ENCODE results near the gene RPH3AL. TPM values are rescaled to one million over a fixed set of nuclear protein-coding genes. Genes with fewer than 3 reads are reported as not detected.

RPH3AL gene
- total and polyA plus RNA-seq, 10 donors: 4.8 to 182 (median 49.1) TPM

GRCh38 chr17:323181-323580 lies 29.4 kb downstream of the RPH3AL start:
- DNase-seq: no peak
- WGBS, 5 donors: 72 to 91% (median 78%) methylated on average over 8 of the region's 8 CpGs
- H3K27ac ChIP-seq: no peak overlapping the region

DNA sequence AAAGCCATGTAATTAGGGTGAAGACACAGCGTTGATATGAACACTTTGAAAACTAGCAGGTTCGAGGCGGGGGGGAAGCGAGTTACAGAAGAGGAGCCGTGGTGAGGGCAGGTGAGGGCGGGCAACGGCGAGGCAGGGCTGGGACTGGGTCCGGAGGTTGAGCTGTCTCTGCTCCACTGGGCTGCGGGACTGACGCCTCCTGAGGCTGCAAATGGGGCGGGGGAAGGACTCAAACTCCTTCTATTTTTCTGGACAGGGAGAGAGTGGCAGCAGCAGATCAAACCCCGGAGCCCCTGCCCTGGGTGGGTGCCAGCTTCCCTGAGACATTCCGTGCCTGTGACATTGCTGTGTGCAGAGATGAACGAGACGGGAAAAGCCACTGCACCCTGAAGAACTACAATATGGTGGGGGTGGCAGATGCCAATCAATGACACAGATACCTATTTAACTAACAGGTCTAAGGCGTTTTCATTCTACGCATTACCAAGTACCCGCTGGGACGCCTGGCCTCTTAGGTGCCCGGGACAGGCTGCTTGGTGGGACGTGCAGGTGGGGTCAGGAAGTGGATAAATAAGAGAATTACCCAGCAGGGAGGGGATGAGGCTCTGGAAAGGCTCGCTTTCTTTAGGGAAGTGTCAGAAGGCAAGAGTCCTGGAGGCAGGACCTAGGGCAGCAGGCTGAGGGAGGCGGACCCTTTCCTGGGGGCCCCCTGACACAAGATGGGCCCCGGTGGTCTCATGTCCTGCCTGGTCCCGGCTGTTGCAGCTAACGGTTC lies 30.4 kb downstream of the RPH3AL start:
- intact Hi-C loops (cut with DNase I; ENCODE audit: low total_unique reads): no loop called here
- Histone ChIP-seq H3K4me1 (no peaks in the 10 kb centered on the region), H3K27ac (no peak overlapping the region), H3K27me3 (replicated peaks in 1 of 7) (no peaks in the 10 kb centered on the region), H3K4me3 (no peak overlapping the region), H3K9me3 (no peaks in the 10 kb centered on the region), H3K36me3 (peaks cover 0 to 65% (median 13%) of the 10 kb centered on the region in 6 donors)
- peak; percentile 35 for DNase-seq
- TF ChIP-seq, protein P1, sequence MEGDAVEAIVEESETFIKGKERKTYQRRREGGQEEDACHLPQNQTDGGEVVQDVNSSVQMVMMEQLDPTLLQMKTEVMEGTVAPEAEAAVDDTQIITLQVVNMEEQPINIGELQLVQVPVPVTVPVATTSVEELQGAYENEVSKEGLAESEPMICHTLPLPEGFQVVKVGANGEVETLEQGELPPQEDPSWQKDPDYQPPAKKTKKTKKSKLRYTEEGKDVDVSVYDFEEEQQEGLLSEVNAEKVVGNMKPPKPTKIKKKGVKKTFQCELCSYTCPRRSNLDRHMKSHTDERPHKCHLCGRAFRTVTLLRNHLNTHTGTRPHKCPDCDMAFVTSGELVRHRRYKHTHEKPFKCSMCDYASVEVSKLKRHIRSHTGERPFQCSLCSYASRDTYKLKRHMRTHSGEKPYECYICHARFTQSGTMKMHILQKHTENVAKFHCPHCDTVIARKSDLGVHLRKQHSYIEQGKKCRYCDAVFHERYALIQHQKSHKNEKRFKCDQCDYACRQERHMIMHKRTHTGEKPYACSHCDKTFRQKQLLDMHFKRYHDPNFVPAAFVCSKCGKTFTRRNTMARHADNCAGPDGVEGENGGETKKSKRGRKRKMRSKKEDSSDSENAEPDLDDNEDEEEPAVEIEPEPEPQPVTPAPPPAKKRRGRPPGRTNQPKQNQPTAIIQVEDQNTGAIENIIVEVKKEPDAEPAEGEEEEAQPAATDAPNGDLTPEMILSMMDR (IDR thresholded peaks at IDR 0.05 in 8 of 11, conservative IDR thresholded peaks at IDR 0.05 in 3 of 11): no peak
- TF ChIP-seq POLR2A (IDR thresholded peaks at IDR 0.05) (no peak), POLR2AphosphoS5 (IDR thresholded peaks at IDR 0.05) (no peak)
- WGBS, 5 donors: 78 to 88% (median 85%) methylated on average over 27 of the region's 27 CpGs

More at GRCh38 chr17:323181-323580, 29.4 kb downstream of the RPH3AL start:
- intact Hi-C loops (cut with DNase I; ENCODE audit: low total_unique reads): no loop called here
- no peaks in the 10 kb centered on the region for H3K27me3 ChIP-seq (replicated peaks in 1 of 7)
- H3K36me3 ChIP-seq: peaks cover 0 to 66% (median 12%) of the 10 kb centered on the region in 6 donors
- H3K4me1 ChIP-seq: no peaks in the 10 kb centered on the region
- no peaks in the 10 kb centered on the region for H3K9me3 ChIP-seq
- TF ChIP-seq POLR2A (IDR thresholded peaks at IDR 0.05): no peak
- TF ChIP-seq POLR2AphosphoS5 (IDR thresholded peaks at IDR 0.05): no peak
- TF ChIP-seq, protein P1 (IDR thresholded peaks at IDR 0.05 in 8 of 11, conservative IDR thresholded peaks at IDR 0.05 in 3 of 11): no peak
- no peak overlapping the region for H3K4me3 ChIP-seq

- intact Hi-C loops (cut with DNase I; ENCODE audit: low total_unique reads): no loop called here
- TF ChIP-seq, protein P1 (IDR thresholded peaks at IDR 0.05 in 8 of 11, conservative IDR thresholded peaks at IDR 0.05 in 3 of 11): no peak
- Histone ChIP-seq H3K4me3 (no peak overlapping the region), H3K9me3 (no peaks in the 10 kb centered on the region), H3K36me3 (peaks cover 0 to 58% (median 13%) of the 10 kb centered on the region in 6 donors), H3K4me1 (no peaks in the 10 kb centered on the region), H3K27me3 (replicated peaks in 1 of 7) (no peaks in the 10 kb centered on the region), H3K27ac (no peak overlapping the region)
- DNase-seq: peak; percentile 45
- WGBS, 5 donors: 76 to 95% (median 86%) methylated on average over 26 to 35 of the region's 35 CpGs
Measured at GRCh38 chr17:321386-321941, 31.1 kb downstream of the RPH3AL start.

DNA sequence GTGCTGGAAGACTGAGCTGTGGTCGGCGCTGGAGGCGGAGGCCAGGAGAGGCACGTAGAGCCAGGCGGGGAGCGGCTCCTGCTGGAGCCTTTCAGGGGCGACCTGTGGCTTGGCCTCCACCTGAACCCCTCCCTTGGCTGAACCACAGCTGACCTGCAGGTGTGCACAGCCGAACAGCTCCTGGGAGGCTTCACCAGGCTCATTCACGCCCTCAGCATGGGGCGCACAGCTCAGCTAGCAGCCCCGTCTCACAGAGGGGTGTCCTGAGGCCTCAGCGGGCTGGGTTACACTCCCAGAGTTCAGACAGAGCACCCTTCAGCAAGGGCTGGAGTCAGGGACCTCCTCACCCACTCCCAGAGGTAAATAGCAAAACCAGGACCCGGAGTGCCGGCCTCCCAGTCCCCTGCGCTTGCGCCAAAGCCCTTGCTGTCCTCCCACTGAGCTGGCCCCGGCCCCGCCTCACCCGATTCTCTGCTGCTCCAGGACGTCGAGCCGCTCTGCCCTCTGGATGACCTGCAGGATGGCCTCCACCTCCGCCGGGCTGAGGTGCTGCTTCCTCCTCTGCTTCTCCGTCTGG lies 31.7 kb downstream of the RPH3AL start:
- 77 to 88% (median 83%) methylated on average over 23 to 25 of the region's 25 CpGs for WGBS, 5 donors
- TF ChIP-seq POLR2A (IDR thresholded peaks at IDR 0.05): no peak
- no peak for TF ChIP-seq POLR2AphosphoS5 (IDR thresholded peaks at IDR 0.05)
- TF ChIP-seq, protein P1 (IDR thresholded peaks at IDR 0.05 in 8 of 11, conservative IDR thresholded peaks at IDR 0.05 in 3 of 11): no peak
- H3K27me3 ChIP-seq (replicated peaks in 1 of 7): no peaks in the 10 kb centered on the region
- no peak overlapping the region for H3K27ac ChIP-seq
- H3K9me3 ChIP-seq: no peaks in the 10 kb centered on the region
- peaks cover 0 to 52% (median 10%) of the 10 kb centered on the region in 6 donors for H3K36me3 ChIP-seq
- H3K4me1 ChIP-seq: no peaks in the 10 kb centered on the region
- intact Hi-C loops (cut with DNase I; ENCODE audit: low total_unique reads): no loop called here
- peak; percentile 74 for DNase-seq
- no peak overlapping the region for H3K4me3 ChIP-seq
